Psoas muscle (tissue), 8 donors: ENCODE results near the gene SLC2A9. TPM values are rescaled to one million over a fixed set of nuclear protein-coding genes. Genes with fewer than 3 reads are reported as not detected.

Experiments used
- ATAC-seq, 4 donors: fragments of 200-7000 bp; cut with Tn5 transposase; one replicate each; pipeline ENCODE4 v1.9.1; 2020; ENCODE audit warnings: moderate library complexity in 3 of 4, mild to moderate bottlenecking in 2 of 4
- DNase-seq, 2 donors: peaks; one replicate each; pipeline ENCODE4 v3.0.0-alpha.2; 2020
- H3K27ac ChIP-seq: fragments of 200-600 bp; one replicate; pipeline ENCODE4 v1.8.0; 2022
- H3K27me3 ChIP-seq, 3 donors: fragments of 200-600 bp in 1 of 3; one replicate each; pipeline versions ENCODE4 v1.6.1 to v1.8.0; 2013 to 2022; ENCODE audit warnings: low read length in 2 of 3, mild to moderate bottlenecking in 2 of 3, moderate library complexity in 1 of 3; ENCODE audit not compliant: insufficient read depth in 3 of 3
- H3K36me3 ChIP-seq, 2 donors: fragments of 200-600 bp in 1 of 2; one replicate each; pipeline versions ENCODE4 v1.6.1 to v1.8.0; 2013 to 2022; ENCODE audit warnings: low read depth in 1 of 2, mild to moderate bottlenecking in 1 of 2, moderate library complexity in 1 of 2; ENCODE audit not compliant: insufficient read depth in 1 of 2
- H3K4me1 ChIP-seq: fragments of 200-600 bp; one replicate; pipeline ENCODE4 v1.8.0; 2022
- H3K4me3 ChIP-seq: fragments of 200-600 bp; one replicate; pipeline ENCODE4 v1.8.0; 2022; ENCODE audit warnings: mild to moderate bottlenecking
- H3K9me3 ChIP-seq: fragments of 200-600 bp; one replicate; pipeline ENCODE4 v1.8.0; 2022
- WGBS, 3 donors: extraction: QIAGEN DNeasy Blood & Tissue Kit; methylation state at CpG; one replicate each; pipeline versions ENCODE4 v1.1.6 to v1.1.7; 2013; 5-methylcytosine and 5-hydroxymethylcytosine counted together
- intact Hi-C, 2 donors: fragments of 100-400 bp; cut with DNase I; formaldehyde crosslinking; loops; one replicate each; pipeline versions ENCODE4 v1.11.0 to v1.14.2; 2022
- polyA plus RNA-seq, 3 donors: library from polyadenylated mRNA; stranded (reverse); fragments of 200-250 nt; gene quantifications; one replicate each; pipeline ENCODE4 v1.2.3, GENCODE V29; 2013
- total RNA-seq, 4 donors: library from RNA; stranded (reverse); fragmentation: NEBNext Ultra II Directional in 2 of 4; extraction: Animal tissue kit (Norgen Biotek cat#: 25700) in 2 of 4; gene quantifications; one replicate each; pipeline versions ENCODE4 v1.2.1 to v1.2.4, GENCODE V29; 2021 to 2023
- TF ChIP-seq, protein P1 (sequence below): fragments of 200-600 bp; IDR thresholded peaks from one replicate; pipeline ENCODE4 v1.8.0; 2022; ENCODE audit warnings: antibody characterized with exemption
- donor health status: healthy with polysubstance abuse.
- donor health status: DM: no; HTN: no; CAD: no; lungs with moderate emphysema.
- donor health status: Bipolar disorder and iron deficiency.
- donor health status: healthy.
- donor health status: DM: yes; HTN: yes; CAD: no.
- donor health status: DM: no; HTN: no; CAD: no.
- donor health status: DM: no; HTN: no; CAD: no.
- donor health status: DM: yes; HTN: yes; CAD: no.

SLC2A9 gene
- total and polyA plus RNA-seq, 7 donors: 0.37 to 2.7 (median 1.3) TPM

DNA sequence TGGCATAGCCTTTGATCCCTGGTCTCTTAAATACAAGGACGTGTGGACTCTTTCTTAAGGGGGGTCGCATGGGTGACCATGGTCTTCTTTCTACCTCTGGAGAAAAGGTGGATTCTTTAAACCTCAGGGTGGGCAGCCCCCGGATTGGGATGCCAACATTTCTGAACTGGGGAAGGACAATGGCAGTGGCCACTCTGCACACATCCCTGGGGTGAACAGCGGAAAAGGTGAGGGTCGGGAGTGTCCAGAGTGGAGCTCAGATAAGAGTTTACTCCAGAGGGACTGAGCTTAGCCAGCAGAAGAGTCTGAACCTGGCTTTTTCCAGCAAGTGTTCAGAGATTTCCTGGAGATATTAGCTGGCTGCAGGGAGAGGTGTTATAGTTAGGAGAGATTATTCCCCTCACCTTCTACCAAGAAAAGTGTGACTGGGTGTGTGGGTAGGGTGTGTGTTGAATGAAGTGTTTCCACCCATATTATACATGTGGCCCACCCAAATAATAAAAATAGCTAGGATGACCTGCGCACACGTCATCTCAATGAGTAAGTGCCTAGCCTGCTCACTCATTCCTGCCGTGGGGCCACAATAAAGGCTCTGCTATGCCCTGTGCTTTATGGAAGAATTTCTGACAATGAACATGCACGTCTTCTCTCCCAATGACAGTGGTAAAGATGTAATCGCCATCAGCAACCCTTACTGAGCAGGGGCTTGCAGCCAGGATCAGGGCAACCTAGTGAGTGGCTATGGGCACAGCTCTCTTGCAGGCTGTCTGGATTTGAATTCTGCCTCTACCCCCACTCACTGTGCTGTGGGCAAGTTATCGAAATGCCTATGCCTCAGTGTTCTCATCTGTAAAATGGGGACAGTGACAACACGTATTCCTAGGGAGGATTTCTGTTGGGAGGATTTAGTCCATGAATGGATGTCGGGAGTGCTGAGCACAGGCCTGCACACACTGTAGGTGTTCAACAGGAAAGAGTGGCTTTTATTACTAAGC is 76.6 kb downstream of the SLC2A9 start:
- H3K9me3 ChIP-seq: no peaks in the 10 kb centered on the region

DNA sequence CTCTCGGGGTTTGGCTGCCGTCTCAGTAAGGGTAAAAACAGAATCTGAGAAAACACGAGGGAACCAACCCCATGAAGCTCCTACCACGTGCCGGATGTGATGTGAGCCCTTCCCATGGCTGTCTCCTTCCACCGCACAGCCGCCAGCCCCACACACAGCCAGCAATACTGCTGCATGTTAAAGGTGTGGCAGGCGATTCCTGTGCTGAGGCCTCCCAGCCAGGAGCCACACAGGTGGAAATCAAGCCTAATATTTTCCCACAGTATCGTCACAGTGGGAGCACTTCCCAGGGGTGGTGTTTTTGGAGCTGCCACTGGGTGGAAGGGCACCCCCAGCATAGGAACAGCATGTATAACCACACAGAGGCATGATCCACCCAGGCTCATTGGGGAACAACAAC is 77.5 kb downstream of the SLC2A9 start:
- no peak for DNase-seq
- no peaks in the 10 kb centered on the region for H3K9me3 ChIP-seq
- peaks cover 17% of the 10 kb centered on the region for H3K4me1 ChIP-seq
- no peak overlapping the region for H3K27ac ChIP-seq
- intact Hi-C loops: no loop called here
- TF ChIP-seq, protein P1, sequence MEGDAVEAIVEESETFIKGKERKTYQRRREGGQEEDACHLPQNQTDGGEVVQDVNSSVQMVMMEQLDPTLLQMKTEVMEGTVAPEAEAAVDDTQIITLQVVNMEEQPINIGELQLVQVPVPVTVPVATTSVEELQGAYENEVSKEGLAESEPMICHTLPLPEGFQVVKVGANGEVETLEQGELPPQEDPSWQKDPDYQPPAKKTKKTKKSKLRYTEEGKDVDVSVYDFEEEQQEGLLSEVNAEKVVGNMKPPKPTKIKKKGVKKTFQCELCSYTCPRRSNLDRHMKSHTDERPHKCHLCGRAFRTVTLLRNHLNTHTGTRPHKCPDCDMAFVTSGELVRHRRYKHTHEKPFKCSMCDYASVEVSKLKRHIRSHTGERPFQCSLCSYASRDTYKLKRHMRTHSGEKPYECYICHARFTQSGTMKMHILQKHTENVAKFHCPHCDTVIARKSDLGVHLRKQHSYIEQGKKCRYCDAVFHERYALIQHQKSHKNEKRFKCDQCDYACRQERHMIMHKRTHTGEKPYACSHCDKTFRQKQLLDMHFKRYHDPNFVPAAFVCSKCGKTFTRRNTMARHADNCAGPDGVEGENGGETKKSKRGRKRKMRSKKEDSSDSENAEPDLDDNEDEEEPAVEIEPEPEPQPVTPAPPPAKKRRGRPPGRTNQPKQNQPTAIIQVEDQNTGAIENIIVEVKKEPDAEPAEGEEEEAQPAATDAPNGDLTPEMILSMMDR: no peak
- no peak overlapping the region for H3K4me3 ChIP-seq
- 89 to 92% (median 89%) methylated on average over 9 of the region's 9 CpGs for WGBS, 3 donors
- no peak for ATAC-seq
- H3K36me3 ChIP-seq: no peaks in the 10 kb centered on the region
- H3K27me3 ChIP-seq: no peaks in the 10 kb centered on the region

More for the DNA sequence above, 76.6 kb downstream of the SLC2A9 start:
- TF ChIP-seq, protein P1: no peak
- no peak for ATAC-seq
- Histone ChIP-seq H3K36me3 (no peaks in the 10 kb centered on the region), H3K27ac (no peak overlapping the region), H3K4me3 (no peak overlapping the region), H3K27me3 (no peaks in the 10 kb centered on the region), H3K4me1 (peaks cover 17% of the 10 kb centered on the region)
- no peak for DNase-seq
- intact Hi-C loops: no loop called here
- 85 to 93% (median 91%) methylated on average over 13 of the region's 13 CpGs for WGBS, 3 donors

DNA sequence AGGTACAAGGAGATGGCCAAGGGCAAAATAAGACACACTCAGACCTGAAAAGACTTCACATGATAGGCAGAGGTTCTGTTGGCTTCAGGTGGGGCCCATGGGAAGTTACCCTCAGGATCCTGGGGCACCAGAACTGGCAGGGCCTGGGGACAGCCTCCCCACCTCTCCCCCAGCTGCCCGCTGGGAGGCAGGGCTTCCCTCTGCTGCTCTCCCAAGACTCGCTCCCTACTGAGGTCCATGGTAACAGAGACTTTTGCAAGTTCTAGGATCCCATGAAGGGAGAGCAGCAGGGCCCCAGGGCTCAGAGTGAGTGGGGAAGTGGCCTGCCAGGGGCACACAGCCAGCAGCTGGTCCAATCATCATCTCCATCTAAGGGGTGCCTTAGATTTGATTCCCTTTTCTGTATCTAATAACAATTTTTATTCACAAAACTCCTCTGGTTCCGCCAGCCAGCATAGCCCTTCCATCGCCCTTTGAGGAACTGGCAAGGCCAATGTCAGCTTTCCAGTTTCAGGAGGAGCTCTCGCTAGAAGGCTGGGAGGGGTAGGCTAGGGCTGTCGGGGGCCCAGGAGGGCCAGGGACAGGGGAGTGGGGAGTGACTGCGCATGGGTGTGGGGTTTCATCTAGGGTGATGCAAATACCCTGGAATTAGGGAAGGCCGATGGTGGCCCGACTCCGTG is 78.2 kb downstream of the SLC2A9 start:
- TF ChIP-seq, protein P1: no peak
- no peaks in the 10 kb centered on the region for H3K9me3 ChIP-seq
- H3K4me3 ChIP-seq: no peak overlapping the region
- intact Hi-C loops: no loop called here
- no peak for ATAC-seq
- WGBS, 3 donors: 89 to 93% (median 91%) methylated on average over 10 of the region's 10 CpGs
- H3K27ac ChIP-seq: no peak overlapping the region
- DNase-seq: no peak
- H3K27me3 ChIP-seq: no peaks in the 10 kb centered on the region
- H3K36me3 ChIP-seq: no peaks in the 10 kb centered on the region
- H3K4me1 ChIP-seq: peaks cover 17% of the 10 kb centered on the region

DNA sequence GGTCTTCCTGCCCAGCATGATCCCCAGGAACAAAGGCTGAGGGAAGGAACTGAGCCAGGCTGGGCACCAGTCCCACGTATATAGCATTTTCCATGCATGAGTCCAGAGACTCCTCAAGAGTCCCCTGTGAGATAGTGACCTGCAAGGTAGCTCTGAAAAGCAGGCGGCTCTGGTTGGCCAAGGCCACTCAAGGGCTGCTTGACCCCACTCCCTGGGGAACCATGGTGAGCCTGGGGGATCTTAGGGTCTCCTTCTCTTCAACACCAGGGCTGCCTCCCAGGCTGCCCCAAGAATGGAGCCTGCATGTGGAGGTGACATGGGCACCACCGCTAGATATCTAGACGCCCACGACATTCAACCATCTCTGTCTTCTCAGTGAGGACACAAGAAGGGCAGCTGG is 79.2 kb downstream of the SLC2A9 start:
- Histone ChIP-seq H3K4me1 (peaks cover 10% of the 10 kb centered on the region), H3K9me3 (no peaks in the 10 kb centered on the region), H3K36me3 (no peaks in the 10 kb centered on the region), H3K4me3 (no peak overlapping the region), H3K27me3 (no peaks in the 10 kb centered on the region), H3K27ac (no peak overlapping the region)
- intact Hi-C loops: no loop called here
- TF ChIP-seq, protein P1: no peak
- no peak for ATAC-seq
- no peak for DNase-seq
- WGBS, 3 donors: 93 to 94% (median 93%) methylated on average over 5 of the region's 5 CpGs
